Measurements from ENCODE around the gene CCDC146.

The CCDC146 gene

GRCh38 chr7:77242068-77242467, 119.7 kb downstream of the CCDC146 start:
- H3K4me3 ChIP-seq (replicated peaks; ENCODE audit: low read depth, low read length) = no peak overlapping the region
- no peak for TF ChIP-seq CTCF (IDR thresholded peaks at IDR 0.05; ENCODE audit: low read length, missing control alignments)
- no peak for DNase-seq (ENCODE audit: low read depth)

- no peak overlapping the region for H3K4me3 ChIP-seq (replicated peaks; ENCODE audit: low read depth, low read length)
- DNase-seq (ENCODE audit: low read depth) = no peak
- no peak for TF ChIP-seq CTCF (IDR thresholded peaks at IDR 0.05; ENCODE audit: low read length, missing control alignments)
These were observed 120.1 kb downstream of the CCDC146 start for GRCh38 chr7:77242554-77242953.

GRCh38 chr7:77244222-77244934, 122.0 kb downstream of the CCDC146 start:
- no peak overlapping the region for H3K4me3 ChIP-seq (replicated peaks; ENCODE audit: low read depth, low read length)
- peak; percentile 25 for DNase-seq (ENCODE audit: low read depth)
- no peak for TF ChIP-seq CTCF (IDR thresholded peaks at IDR 0.05; ENCODE audit: low read length, missing control alignments)

GRCh38 chr7:77245015-77245755, 122.8 kb downstream of the CCDC146 start:
- TF ChIP-seq CTCF (IDR thresholded peaks at IDR 0.05; ENCODE audit: low read length, missing control alignments) = no peak
- DNase-seq (ENCODE audit: low read depth) = no peak
- H3K4me3 ChIP-seq (replicated peaks; ENCODE audit: low read depth, low read length) = no peak overlapping the region

- TF ChIP-seq CTCF (IDR thresholded peaks at IDR 0.05; ENCODE audit: low read length, missing control alignments) = no peak
- DNase-seq (ENCODE audit: low read depth) = no peak
- no peak overlapping the region for H3K4me3 ChIP-seq (replicated peaks; ENCODE audit: low read depth, low read length)
These were observed 123.7 kb downstream of the CCDC146 start for GRCh38 chr7:77246026-77246640.

- peak; percentile 88 for DNase-seq (ENCODE audit: low read depth)
- H3K4me3 ChIP-seq (replicated peaks; ENCODE audit: low read depth, low read length) = no peak overlapping the region
- peak; percentile 92 for TF ChIP-seq CTCF (IDR thresholded peaks at IDR 0.05; ENCODE audit: low read length, missing control alignments)
These were observed 124.9 kb downstream of the CCDC146 start for GRCh38 chr7:77247206-77247850.
